Mucosa of gallbladder (tissue), 1 donor: Measurements from ENCODE around the gene HES4. TPM values are rescaled to one million over a fixed set of nuclear protein-coding genes. Genes with fewer than 3 reads are reported as not detected.
"Not testable (repeated sequence)": the region's sequence is repeated elsewhere in the genome, so short reads cannot be mapped to it uniquely, and the experiment has no call there.

ENCODE experiments used
- DNase-seq: peaks from one replicate; pipeline ENCODE4 v3.0.0-alpha.2; 2020; ENCODE audit warnings: low spot score
- total RNA-seq: library from RNA; stranded (reverse); gene quantifications from one replicate; pipeline ENCODE4 v1.2.1, GENCODE V29; 2021
- donor health status: DM: no; HTN: no; CAD: no.

The HES4 gene
- total RNA-seq, 1 donor from 2014 or later, result 25.6 TPM

- DNase-seq, result no peak
Measured at GRCh38 chr1:998995-999724, 737 bp downstream of the HES4 start.

- DNase-seq, result no peak
Measured at GRCh38 chr1:998745-998994, 1.2 kb downstream of the HES4 start.

GRCh38 chr1:997993-998744 is 1.7 kb downstream of the HES4 start:
- no peak for DNase-seq

GRCh38 chr1:997713-997992 is 2.2 kb downstream of the HES4 start:
- no peak for DNase-seq

GRCh38 chr1:996851-997712 is 2.8 kb downstream of the HES4 start:
- DNase-seq, result no peak

GRCh38 chr1:995665-996633 is 3.9 kb downstream of the HES4 start:
- DNase-seq, result no peak

- DNase-seq, result not testable (repeated sequence)
Measured at GRCh38 chr1:994546-994945, 5.4 kb downstream of the HES4 start.

- no peak for DNase-seq
Measured at GRCh38 chr1:993379-993995, 6.4 kb downstream of the HES4 start.

GRCh38 chr1:992362-992761 is 7.5 kb downstream of the HES4 start:
- no peak for DNase-seq

- no peak for DNase-seq
Measured at GRCh38 chr1:991895-992294, 8.0 kb downstream of the HES4 start.

GRCh38 chr1:991275-991674 is 8.6 kb downstream of the HES4 start:
- DNase-seq, result not testable (repeated sequence)

- not testable (repeated sequence) for DNase-seq
Measured at GRCh38 chr1:988061-988460, 11.8 kb downstream of the HES4 start.

- DNase-seq, result no peak
Measured at GRCh38 chr1:985126-985525, 14.8 kb downstream of the HES4 start.

- no peak for DNase-seq
Measured at GRCh38 chr1:984476-984814, 15.5 kb downstream of the HES4 start.

- no peak for DNase-seq
Measured at GRCh38 chr1:983798-984475, 16.0 kb downstream of the HES4 start.

- no peak for DNase-seq
Measured at GRCh38 chr1:982765-983436, 17.0 kb downstream of the HES4 start.

- no peak for DNase-seq
Measured at GRCh38 chr1:981955-982558, 17.8 kb downstream of the HES4 start, which contains the start of gene PERM1. TSS of gene PERM1 (minus strand) at chr1:982093. CDS start at chr1:981029, 1,064 bp downstream.

GRCh38 chr1:981491-981954 is 18.4 kb downstream of the HES4 start:
- DNase-seq, result no peak

GRCh38 chr1:980602-981395 is 19.1 kb downstream of the HES4 start:
- no peak for DNase-seq
